Measurements from ENCODE around the gene BRF1. TPM values are rescaled to one million over a fixed set of nuclear protein-coding genes. Genes with fewer than 3 reads are reported as not detected.

BRF1 gene
- total and polyA plus RNA-seq, 2 experiments from 2014 or later: 23.6 to 35.9 TPM

DNA sequence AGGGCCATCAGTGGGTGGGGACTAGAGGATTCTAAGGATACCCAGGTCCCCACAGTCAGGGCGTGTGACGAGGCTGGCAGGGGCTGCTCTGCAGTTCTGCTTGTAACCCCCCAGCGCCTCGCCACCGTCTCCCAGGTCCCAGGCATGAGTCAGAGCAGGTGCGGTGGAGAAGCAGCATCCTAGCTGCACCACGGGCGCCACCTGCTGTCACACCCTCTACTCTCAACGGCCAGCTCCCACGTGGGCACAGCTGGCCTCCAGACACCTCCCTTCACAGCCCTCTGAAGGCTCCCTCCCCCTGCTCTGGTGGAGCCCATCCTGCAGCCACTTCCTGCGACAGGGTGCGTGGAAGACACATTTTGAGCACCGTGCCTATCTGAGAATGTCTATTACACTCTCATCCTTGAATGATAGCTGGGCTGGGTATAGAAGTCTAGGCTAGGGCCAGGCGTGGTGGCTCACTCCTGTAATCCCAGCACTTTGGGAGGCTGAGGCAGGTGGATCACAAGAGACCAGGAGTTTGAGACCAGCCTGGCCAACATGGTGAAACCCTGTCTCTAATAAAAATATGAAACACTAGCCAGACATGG, 112.8 kb downstream of the BRF1 start:
- Histone ChIP-seq H3K9me3 (ENCODE audit: low read depth) (no peaks in the 10 kb centered on the region), H3K4me2 (no peak overlapping the region), H4K20me1 (ENCODE audit: insufficient read depth, poor library complexity, severe bottlenecking) (no peaks in the 10 kb centered on the region), H3K79me2 (no peaks in the 10 kb centered on the region), H3K27ac (no peak overlapping the region), H2AFZ (no peak overlapping the region), H3K36me3 (replicated peaks; ENCODE audit: insufficient read depth, low read depth) (no peaks in the 10 kb centered on the region), H3K27me3 (no peaks in the 10 kb centered on the region), H3K4me3 (no peak overlapping the region), H3K9me2 (replicated peaks; ENCODE audit: insufficient read depth) (no peaks in the 10 kb centered on the region), H3K4me1 (ENCODE audit: insufficient read depth) (peaks cover 3% of the 10 kb centered on the region)
- TF ChIP-seq, protein P1, sequence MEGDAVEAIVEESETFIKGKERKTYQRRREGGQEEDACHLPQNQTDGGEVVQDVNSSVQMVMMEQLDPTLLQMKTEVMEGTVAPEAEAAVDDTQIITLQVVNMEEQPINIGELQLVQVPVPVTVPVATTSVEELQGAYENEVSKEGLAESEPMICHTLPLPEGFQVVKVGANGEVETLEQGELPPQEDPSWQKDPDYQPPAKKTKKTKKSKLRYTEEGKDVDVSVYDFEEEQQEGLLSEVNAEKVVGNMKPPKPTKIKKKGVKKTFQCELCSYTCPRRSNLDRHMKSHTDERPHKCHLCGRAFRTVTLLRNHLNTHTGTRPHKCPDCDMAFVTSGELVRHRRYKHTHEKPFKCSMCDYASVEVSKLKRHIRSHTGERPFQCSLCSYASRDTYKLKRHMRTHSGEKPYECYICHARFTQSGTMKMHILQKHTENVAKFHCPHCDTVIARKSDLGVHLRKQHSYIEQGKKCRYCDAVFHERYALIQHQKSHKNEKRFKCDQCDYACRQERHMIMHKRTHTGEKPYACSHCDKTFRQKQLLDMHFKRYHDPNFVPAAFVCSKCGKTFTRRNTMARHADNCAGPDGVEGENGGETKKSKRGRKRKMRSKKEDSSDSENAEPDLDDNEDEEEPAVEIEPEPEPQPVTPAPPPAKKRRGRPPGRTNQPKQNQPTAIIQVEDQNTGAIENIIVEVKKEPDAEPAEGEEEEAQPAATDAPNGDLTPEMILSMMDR (IDR thresholded peaks at IDR 0.05; ENCODE audit: poor library complexity): no peak
- no peak for TF ChIP-seq EZH2phosphoT487 (IDR thresholded peaks at IDR 0.05; ENCODE audit: low read depth, severe bottlenecking, unreplicated experiment)
- TF ChIP-seq EZH2 (IDR thresholded peaks at IDR 0.05; ENCODE audit: borderline replicate concordance): no peak
- no peak for DNase-seq (ENCODE audit: low spot score)
- 83% methylated on average over 14 of the region's 14 CpGs for WGBS (ENCODE audit: low lambda C conversion rate, missing lambda C conversion rate)

DNA sequence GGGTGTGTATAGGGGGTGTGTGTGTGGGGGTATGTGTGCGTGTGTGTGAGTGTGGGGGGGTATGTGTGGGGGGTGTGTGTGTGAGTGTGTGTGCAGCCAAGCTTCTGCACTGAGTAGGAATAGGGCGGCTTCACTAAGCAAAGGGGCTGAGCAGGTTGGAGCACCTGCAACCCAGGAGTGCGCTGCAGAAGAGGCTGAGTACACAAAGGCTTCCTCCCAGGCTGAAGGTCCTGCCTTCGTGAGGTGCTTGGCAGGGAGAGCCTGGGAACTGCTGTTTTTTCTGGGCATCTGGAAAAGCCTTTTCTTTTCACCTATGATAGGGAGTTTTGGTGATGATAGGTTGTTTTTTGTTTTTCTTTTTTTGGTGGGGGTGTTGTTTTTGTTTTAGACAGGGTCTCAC, 113.7 kb downstream of the BRF1 start:
- TF ChIP-seq EZH2 (IDR thresholded peaks at IDR 0.05; ENCODE audit: borderline replicate concordance) (no peak), EZH2phosphoT487 (IDR thresholded peaks at IDR 0.05; ENCODE audit: low read depth, severe bottlenecking, unreplicated experiment) (no peak)
- TF ChIP-seq, protein P1 (IDR thresholded peaks at IDR 0.05; ENCODE audit: poor library complexity): no peak
- H2AFZ ChIP-seq: no peak overlapping the region
- H3K36me3 ChIP-seq (replicated peaks; ENCODE audit: insufficient read depth, low read depth): no peaks in the 10 kb centered on the region
- no peaks in the 10 kb centered on the region for H3K79me2 ChIP-seq
- no peaks in the 10 kb centered on the region for H4K20me1 ChIP-seq (ENCODE audit: insufficient read depth, poor library complexity, severe bottlenecking)
- no peak for DNase-seq (ENCODE audit: low spot score)
- H3K4me3 ChIP-seq: no peak overlapping the region
- no peak overlapping the region for H3K27ac ChIP-seq
- WGBS (ENCODE audit: low lambda C conversion rate, missing lambda C conversion rate): 66% methylated on average over 3 of the region's 4 CpGs
- H3K4me1 ChIP-seq (ENCODE audit: insufficient read depth): no peaks in the 10 kb centered on the region
- no peaks in the 10 kb centered on the region for H3K9me3 ChIP-seq (ENCODE audit: low read depth)
- no peak overlapping the region for H3K4me2 ChIP-seq
- no peaks in the 10 kb centered on the region for H3K27me3 ChIP-seq
- H3K9me2 ChIP-seq (replicated peaks; ENCODE audit: insufficient read depth): no peaks in the 10 kb centered on the region

DNA sequence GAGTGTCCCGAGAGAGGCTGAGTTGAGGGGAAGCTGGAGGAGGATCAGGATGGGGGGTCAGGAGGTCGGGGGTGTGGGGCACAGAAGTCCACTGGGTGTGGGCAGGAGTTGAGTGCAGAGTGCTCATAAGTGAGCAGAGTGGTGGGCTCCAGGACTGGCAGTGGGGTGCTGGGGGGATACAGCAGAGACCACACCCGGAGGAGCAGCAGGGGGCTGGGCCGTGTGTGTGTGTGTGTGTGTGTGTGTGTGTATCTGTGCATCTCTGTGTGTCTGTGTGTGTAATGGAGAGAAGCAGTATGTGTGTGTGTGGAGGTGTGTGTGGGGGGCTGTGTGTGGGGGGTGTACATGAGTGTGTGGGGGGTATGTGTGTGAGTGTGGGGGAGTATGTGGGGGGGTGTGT, 114.8 kb downstream of the BRF1 start:
- Histone ChIP-seq H3K27me3 (no peaks in the 10 kb centered on the region), H3K79me2 (no peaks in the 10 kb centered on the region), H3K4me1 (ENCODE audit: insufficient read depth) (no peaks in the 10 kb centered on the region), H3K9me3 (ENCODE audit: low read depth) (no peaks in the 10 kb centered on the region), H3K4me2 (no peak overlapping the region), H3K36me3 (replicated peaks; ENCODE audit: insufficient read depth, low read depth) (no peaks in the 10 kb centered on the region), H4K20me1 (ENCODE audit: insufficient read depth, poor library complexity, severe bottlenecking) (no peaks in the 10 kb centered on the region), H3K27ac (no peak overlapping the region), H3K4me3 (no peak overlapping the region), H2AFZ (no peak overlapping the region), H3K9me2 (replicated peaks; ENCODE audit: insufficient read depth) (no peaks in the 10 kb centered on the region)
- TF ChIP-seq EZH2phosphoT487 (IDR thresholded peaks at IDR 0.05; ENCODE audit: low read depth, severe bottlenecking, unreplicated experiment): no peak
- no peak for TF ChIP-seq EZH2 (IDR thresholded peaks at IDR 0.05; ENCODE audit: borderline replicate concordance)
- TF ChIP-seq, protein P1 (IDR thresholded peaks at IDR 0.05; ENCODE audit: poor library complexity): no peak
- WGBS (ENCODE audit: low lambda C conversion rate, missing lambda C conversion rate): no CpG with 5 or more reads among the region's 4 CpGs
- no peak for DNase-seq (ENCODE audit: low spot score)

Measured in hepatocyte (in vitro differentiated cells).